ENCODE measurements around the gene GNG10. TPM values are rescaled to one million over a fixed set of nuclear protein-coding genes. Genes with fewer than 3 reads are reported as not detected.
A peak's percentile ranks its signal among the peaks of the same experiment; 100 is the strongest.
"Not testable (repeated sequence)": the region's sequence is repeated elsewhere in the genome, so short reads cannot be mapped to it uniquely, and the experiment has no call there.

The GNG10 gene
- 140 and 158 TPM in 2 replicates for total RNA-seq (2014; rRNA removed; shearing (Covaris generic))

GRCh38 chr9:111661150-111661801 lies at the start of gene GNG10:
Gene GNG10, plus strand, starts transcription at chr9:111661605. Its CDS starts 30 bp downstream, at chr9:111661635.
- peak; percentile 84 for DNase-seq (ENCODE audit: low read depth)

GRCh38 chr9:111613436-111614040 lies 47.9 kb upstream of the GNG10 start:
- no peak for DNase-seq (ENCODE audit: low read depth)

GRCh38 chr9:111615928-111616327 lies 45.5 kb upstream of the GNG10 start:
- no peak for DNase-seq (ENCODE audit: low read depth)

GRCh38 chr9:111617349-111617748 lies 44.1 kb upstream of the GNG10 start:
- DNase-seq (ENCODE audit: low read depth) = not testable (repeated sequence)

- DNase-seq (ENCODE audit: low read depth) = peak; percentile 37
Observed at GRCh38 chr9:111621895-111622480, 39.4 kb upstream of the GNG10 start.

- DNase-seq (ENCODE audit: low read depth) = peak; percentile 75
Observed at GRCh38 chr9:111622626-111623025, 38.8 kb upstream of the GNG10 start.

- DNase-seq (ENCODE audit: low read depth) = no peak
Observed at GRCh38 chr9:111627260-111627963, 34.0 kb upstream of the GNG10 start.

- no peak for DNase-seq (ENCODE audit: low read depth)
Observed at GRCh38 chr9:111628411-111628810, 33.0 kb upstream of the GNG10 start.

- DNase-seq (ENCODE audit: low read depth) = no peak
Observed at GRCh38 chr9:111630182-111630963, 31.0 kb upstream of the GNG10 start.

- DNase-seq (ENCODE audit: low read depth) = no peak
Observed at GRCh38 chr9:111630964-111631213, 30.5 kb upstream of the GNG10 start.

GRCh38 chr9:111631214-111631971 lies 30.0 kb upstream of the GNG10 start, which contains the start of gene DNAJC25:
Gene DNAJC25, plus strand, starts transcription at chr9:111631334. Its CDS starts 74 bp downstream, at chr9:111631408.
- peak; percentile 100 for DNase-seq (ENCODE audit: low read depth)

GRCh38 chr9:111632060-111632459 lies 29.3 kb upstream of the GNG10 start:
- DNase-seq (ENCODE audit: low read depth) = no peak

GRCh38 chr9:111632695-111633388 lies 28.6 kb upstream of the GNG10 start:
- DNase-seq (ENCODE audit: low read depth) = no peak

GRCh38 chr9:111633389-111633736 lies 28.0 kb upstream of the GNG10 start:
- no peak for DNase-seq (ENCODE audit: low read depth)

GRCh38 chr9:111634860-111635259 lies 26.5 kb upstream of the GNG10 start:
- DNase-seq (ENCODE audit: low read depth) = no peak

GRCh38 chr9:111637421-111637950 lies 23.9 kb upstream of the GNG10 start:
- no peak for DNase-seq (ENCODE audit: low read depth)

- DNase-seq (ENCODE audit: low read depth) = no peak
Observed at GRCh38 chr9:111644195-111644772, 17.1 kb upstream of the GNG10 start.

GRCh38 chr9:111645806-111646205 lies 15.6 kb upstream of the GNG10 start:
- peak; percentile 28 for DNase-seq (ENCODE audit: low read depth)

- DNase-seq (ENCODE audit: low read depth) = no peak
Observed at GRCh38 chr9:111646417-111646816, 15.0 kb upstream of the GNG10 start.

- no peak for DNase-seq (ENCODE audit: low read depth)
Observed at GRCh38 chr9:111648066-111648465, 13.3 kb upstream of the GNG10 start.

All from Daoy (cell line).